Activated CD4-positive, CD25-positive, alpha-beta regulatory T cell treated with anti-CD3 and anti-CD28 coated beads, Interleukin-2, amount 50 U/mL, for 16 hours (primary cell): ENCODE results near the gene GNG3.

Experiments
- DNase-seq: peaks from one replicate; pipeline ENCODE4 v3.0.0-alpha.2; 2020; ENCODE audit warnings: low read depth, low spot score

The GNG3 gene

DNA sequence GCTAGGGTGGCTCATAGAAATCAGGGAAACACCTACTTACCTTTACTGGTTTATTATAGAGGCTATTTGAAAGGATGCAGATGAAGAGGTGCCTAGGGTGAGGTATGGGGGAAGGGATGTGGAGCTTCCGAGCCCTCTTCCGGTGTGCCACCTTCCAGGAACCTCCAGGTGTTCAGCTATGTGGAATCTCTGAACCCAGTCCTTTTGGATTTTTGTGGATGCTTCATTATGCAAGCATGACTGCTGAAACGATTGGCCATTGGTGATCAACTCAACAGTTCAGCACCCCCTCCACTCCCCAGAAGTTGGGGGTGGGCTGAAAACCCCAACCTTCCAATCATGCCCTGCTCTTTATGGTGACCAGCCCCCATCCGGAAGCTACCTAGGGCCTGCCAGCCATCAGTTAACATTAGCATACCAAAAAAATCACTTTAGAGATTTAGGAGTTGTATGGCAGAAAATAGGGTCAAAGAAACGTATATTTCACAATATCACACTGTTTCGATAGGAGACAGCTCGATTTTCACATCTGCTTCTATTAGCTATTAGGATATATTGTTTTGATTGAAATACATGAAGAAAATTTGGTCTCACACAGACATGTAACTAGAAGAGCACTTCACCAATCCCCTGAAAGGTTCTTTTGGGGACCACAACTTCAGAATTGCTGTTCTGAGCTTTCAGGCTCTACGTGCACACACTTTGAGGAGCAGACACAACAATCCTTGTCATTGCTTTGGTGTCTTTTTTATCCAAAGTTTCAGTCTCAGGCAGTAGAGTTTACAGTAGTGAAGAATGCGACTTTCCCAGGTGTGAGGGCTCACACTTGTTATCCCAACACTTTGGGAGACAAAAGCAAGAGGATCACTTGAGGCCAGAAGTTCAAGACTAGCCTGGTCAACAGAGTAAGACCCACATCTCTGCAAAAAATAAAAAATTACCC is 50.6 kb downstream of the GNG3 start:
- no peak for DNase-seq
